Measurements from ENCODE around the gene SMCP. TPM values are rescaled to one million over a fixed set of nuclear protein-coding genes. Genes with fewer than 3 reads are reported as not detected.

SMCP gene
- total RNA-seq = not detected
- long read RNA-seq = 0 reads

- intact Hi-C loops (cut with DNase I) = no loop called here
- ATAC-seq (no peak), DNase-seq (ENCODE audit: missing footprints) (no peak)
Observed at GRCh38 chr1:152878042-152878441, at the start of gene SMCP. SMCP (plus strand) TSS chr1:152878322; CDS start chr1:152884423, 6,101 bp downstream.

GRCh38 chr1:152836870-152837269, 41.3 kb upstream of the SMCP start:
- intact Hi-C loops (cut with DNase I) = no loop called here
- ATAC-seq (no peak), DNase-seq (ENCODE audit: missing footprints) (no peak)

GRCh38 chr1:152842556-152842955, 35.6 kb upstream of the SMCP start, which contains the start of gene LCE6A:
LCE6A (plus strand) TSS chr1:152842856; CDS start chr1:152843521, 665 bp downstream.
- ATAC-seq (no peak), DNase-seq (ENCODE audit: missing footprints) (no peak)
- intact Hi-C loops (cut with DNase I) = no loop called here

- intact Hi-C loops (cut with DNase I) = no loop called here
- ATAC-seq (no peak), DNase-seq (ENCODE audit: missing footprints) (no peak)
Observed at GRCh38 chr1:152855661-152856060, 22.5 kb upstream of the SMCP start.

- no peak for ATAC-seq
Observed at GRCh38 chr1:152858062-152858461, 20.1 kb upstream of the SMCP start.

GRCh38 chr1:152859696-152860095, 18.4 kb upstream of the SMCP start, which contains the start of gene LCE7A:
LCE7A (plus strand) TSS chr1:152859996; CDS start chr1:152860698, 702 bp downstream.
- ATAC-seq = no peak
- intact Hi-C loops (cut with DNase I) = no loop called here

More at GRCh38 chr1:152858062-152858461, 20.1 kb upstream of the SMCP start:
- intact Hi-C loops (cut with DNase I) = no loop called here
- no peak for DNase-seq (ENCODE audit: missing footprints)

GRCh38 chr1:152860129-152860528, 18.0 kb upstream of the SMCP start:
- intact Hi-C loops (cut with DNase I) = no loop called here
- no peak for ATAC-seq

More at GRCh38 chr1:152859696-152860095, 18.4 kb upstream of the SMCP start, which contains the start of gene LCE7A:
- DNase-seq (ENCODE audit: missing footprints) = no peak

GRCh38 chr1:152861374-152861773, 16.7 kb upstream of the SMCP start:
- intact Hi-C loops (cut with DNase I) = no loop called here
- no peak for ATAC-seq
- no peak for DNase-seq (ENCODE audit: missing footprints)

More at GRCh38 chr1:152860129-152860528, 18.0 kb upstream of the SMCP start:
- DNase-seq (ENCODE audit: missing footprints) = no peak

- DNase-seq (ENCODE audit: missing footprints) (no peak), ATAC-seq (no peak)
- intact Hi-C loops (cut with DNase I) = no loop called here
Observed at GRCh38 chr1:152864443-152864842, 13.7 kb upstream of the SMCP start.

- no peak for DNase-seq (ENCODE audit: missing footprints)
- ATAC-seq = no peak
- intact Hi-C loops (cut with DNase I) = no loop called here
Observed at GRCh38 chr1:152866321-152866720, 11.8 kb upstream of the SMCP start.

GRCh38 chr1:152869808-152870419, 8.2 kb upstream of the SMCP start:
- peak; percentile 34 for ATAC-seq
- DNase-seq (ENCODE audit: missing footprints) = no peak
- intact Hi-C loops (cut with DNase I) = no loop called here

GRCh38 chr1:152870831-152871730, 7.0 kb upstream of the SMCP start:
- ATAC-seq (no peak), DNase-seq (ENCODE audit: missing footprints) (no peak)
- intact Hi-C loops (cut with DNase I) = no loop called here

- intact Hi-C loops (cut with DNase I) = no loop called here
- no peak for DNase-seq (ENCODE audit: missing footprints)
- no peak for ATAC-seq
Observed at GRCh38 chr1:152871731-152872126, 6.4 kb upstream of the SMCP start.

GRCh38 chr1:152873495-152873894, 4.6 kb upstream of the SMCP start:
- ATAC-seq = no peak
- DNase-seq (ENCODE audit: missing footprints) = no peak
- intact Hi-C loops (cut with DNase I) = no loop called here

- DNase-seq (ENCODE audit: missing footprints) (no peak), ATAC-seq (no peak)
- intact Hi-C loops (cut with DNase I) = no loop called here
Observed at GRCh38 chr1:152876827-152877226, 1.3 kb upstream of the SMCP start.

GRCh38 chr1:152879559-152880198, 1.6 kb downstream of the SMCP start:
- DNase-seq (ENCODE audit: missing footprints) (no peak), ATAC-seq (no peak)
- intact Hi-C loops (cut with DNase I) = no loop called here

- ATAC-seq = no peak
- intact Hi-C loops (cut with DNase I) = no loop called here
Observed at GRCh38 chr1:152880316-152880715, 2.2 kb downstream of the SMCP start.

GRCh38 chr1:152880907-152881306, 2.8 kb downstream of the SMCP start:
- intact Hi-C loops (cut with DNase I) = no loop called here
- no peak for DNase-seq (ENCODE audit: missing footprints)
- no peak for ATAC-seq

More at GRCh38 chr1:152880316-152880715, 2.2 kb downstream of the SMCP start:
- DNase-seq (ENCODE audit: missing footprints) = no peak

- DNase-seq (ENCODE audit: missing footprints) (no peak), ATAC-seq (no peak)
- intact Hi-C loops (cut with DNase I) = no loop called here
Observed at GRCh38 chr1:152884085-152884484, 6.0 kb downstream of the SMCP start.

Measured in Right ventricle myocardium inferior (tissue), 1 donor.